DOHH2 (cell line): ENCODE results near the gene TM9SF2.

ENCODE experiments used
- H3F3A ChIP-seq: fragments of 200-600 bp; sonication (generic), shearing (Covaris generic); 2 replicates; pipeline ENCODE4 v1.6.0; 2016; ENCODE audit warnings: antibody characterized with exemption, mild to moderate bottlenecking; ENCODE audit not compliant: control insufficient read depth, insufficient read depth
- H3K27ac ChIP-seq: fragments of 200-600 bp; sonication (generic); 2 replicates; pipeline ENCODE4 v1.5.1; 2014; ENCODE audit warnings: low read depth, mild to moderate bottlenecking, low read length, moderate library complexity
- H3K27me3 ChIP-seq: fragments of 200-600 bp; sonication (generic); 2 replicates; pipeline ENCODE4 v1.6.1; 2014; ENCODE audit warnings: mild to moderate bottlenecking, low read length, mixed read lengths; ENCODE audit not compliant: control insufficient read depth
- H3K36me3 ChIP-seq: fragments of 200-600 bp; sonication (generic); 2 replicates; pipeline ENCODE4 v1.6.1; 2014; ENCODE audit warnings: mild to moderate bottlenecking, low read length, moderate library complexity, mixed read lengths; ENCODE audit not compliant: control insufficient read depth
- H3K4me1 ChIP-seq: fragments of 200-600 bp; sonication (generic); 2 replicates; pipeline ENCODE4 v1.6.1; 2014; ENCODE audit warnings: mild to moderate bottlenecking, low read length, mixed read lengths; ENCODE audit not compliant: control insufficient read depth
- H3K4me2 ChIP-seq: fragments of 200-600 bp; sonication (generic); 2 replicates; pipeline ENCODE4 v1.6.0; 2014; ENCODE audit warnings: mild to moderate bottlenecking, low read length, moderate library complexity
- H3K4me3 ChIP-seq: fragments of 200-600 bp; sonication (generic); 2 replicates; pipeline ENCODE4 v1.5.1; 2014; ENCODE audit warnings: mild to moderate bottlenecking, low read length, mixed read lengths
- H3K79me2 ChIP-seq: fragments of 200-600 bp; sonication (generic); 2 replicates; pipeline ENCODE4 v1.6.1; 2014; ENCODE audit warnings: mild to moderate bottlenecking, low read length, mixed read lengths; ENCODE audit not compliant: control insufficient read depth
- H3K9me2 ChIP-seq: fragments of 200-600 bp; sonication (generic); replicated peaks from 2 replicates; pipeline ENCODE4 v1.6.1; 2014; ENCODE audit warnings: mild to moderate bottlenecking, low read length, mixed read lengths; ENCODE audit not compliant: control insufficient read depth
- H3K9me3 ChIP-seq: fragments of 200-600 bp; sonication (generic); 2 replicates; pipeline ENCODE4 v1.6.1; 2014; ENCODE audit warnings: antibody characterized with exemption, low read length, mixed read lengths; ENCODE audit not compliant: control insufficient read depth, insufficient read depth
- H4K20me1 ChIP-seq: fragments of 200-600 bp; sonication (generic); 2 replicates; pipeline ENCODE4 v1.6.0; 2014; ENCODE audit warnings: low read depth, mild to moderate bottlenecking, antibody characterized with exemption, low read length, moderate library complexity; ENCODE audit not compliant: control insufficient read depth, insufficient read depth
- EZH2phosphoT487 ChIP-seq: fragments of 200-600 bp; sonication (generic); IDR thresholded peaks from 2 replicates; pipeline ENCODE4 v1.6.1; 2017; ENCODE audit warnings: borderline replicate concordance, mild to moderate bottlenecking, antibody characterized with exemption, low read length, moderate library complexity, mixed read lengths
- TF ChIP-seq, protein P1 (sequence below): fragments of 200-600 bp; sonication (generic); IDR thresholded peaks from one replicate; pipeline ENCODE4 v1.5.1; 2014; ENCODE audit warnings: antibody characterized with exemption, mild to moderate bottlenecking, low read depth, low read length; ENCODE audit not compliant: poor library complexity, severe bottlenecking

TM9SF2 gene

GRCh38 chr13:99604636-99605035 is 103.4 kb downstream of the TM9SF2 start:
- no peaks in the 10 kb centered on the region for H4K20me1 ChIP-seq
- no peak overlapping the region for H3K27ac ChIP-seq
- no peak overlapping the region for H3K4me2 ChIP-seq
- H3K9me2 ChIP-seq, result no peaks in the 10 kb centered on the region
- TF ChIP-seq, protein P1, sequence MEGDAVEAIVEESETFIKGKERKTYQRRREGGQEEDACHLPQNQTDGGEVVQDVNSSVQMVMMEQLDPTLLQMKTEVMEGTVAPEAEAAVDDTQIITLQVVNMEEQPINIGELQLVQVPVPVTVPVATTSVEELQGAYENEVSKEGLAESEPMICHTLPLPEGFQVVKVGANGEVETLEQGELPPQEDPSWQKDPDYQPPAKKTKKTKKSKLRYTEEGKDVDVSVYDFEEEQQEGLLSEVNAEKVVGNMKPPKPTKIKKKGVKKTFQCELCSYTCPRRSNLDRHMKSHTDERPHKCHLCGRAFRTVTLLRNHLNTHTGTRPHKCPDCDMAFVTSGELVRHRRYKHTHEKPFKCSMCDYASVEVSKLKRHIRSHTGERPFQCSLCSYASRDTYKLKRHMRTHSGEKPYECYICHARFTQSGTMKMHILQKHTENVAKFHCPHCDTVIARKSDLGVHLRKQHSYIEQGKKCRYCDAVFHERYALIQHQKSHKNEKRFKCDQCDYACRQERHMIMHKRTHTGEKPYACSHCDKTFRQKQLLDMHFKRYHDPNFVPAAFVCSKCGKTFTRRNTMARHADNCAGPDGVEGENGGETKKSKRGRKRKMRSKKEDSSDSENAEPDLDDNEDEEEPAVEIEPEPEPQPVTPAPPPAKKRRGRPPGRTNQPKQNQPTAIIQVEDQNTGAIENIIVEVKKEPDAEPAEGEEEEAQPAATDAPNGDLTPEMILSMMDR, result no peak
- TF ChIP-seq EZH2phosphoT487, result no peak
- H3K4me3 ChIP-seq, result no peak overlapping the region
- H3K9me3 ChIP-seq, result no peaks in the 10 kb centered on the region
- H3K79me2 ChIP-seq, result 0 out of 2 replicates have a peak, but pooled peaks cover 2% of the 10 kb centered on the region
- 0 out of 2 replicates have a peak, but pooled peaks cover 6% of the 10 kb centered on the region for H3K27me3 ChIP-seq
- peaks cover 17% of the 10 kb centered on the region for H3K4me1 ChIP-seq
- no peaks in the 10 kb centered on the region for H3F3A ChIP-seq
- H3K36me3 ChIP-seq, result no peaks in the 10 kb centered on the region

DNA sequence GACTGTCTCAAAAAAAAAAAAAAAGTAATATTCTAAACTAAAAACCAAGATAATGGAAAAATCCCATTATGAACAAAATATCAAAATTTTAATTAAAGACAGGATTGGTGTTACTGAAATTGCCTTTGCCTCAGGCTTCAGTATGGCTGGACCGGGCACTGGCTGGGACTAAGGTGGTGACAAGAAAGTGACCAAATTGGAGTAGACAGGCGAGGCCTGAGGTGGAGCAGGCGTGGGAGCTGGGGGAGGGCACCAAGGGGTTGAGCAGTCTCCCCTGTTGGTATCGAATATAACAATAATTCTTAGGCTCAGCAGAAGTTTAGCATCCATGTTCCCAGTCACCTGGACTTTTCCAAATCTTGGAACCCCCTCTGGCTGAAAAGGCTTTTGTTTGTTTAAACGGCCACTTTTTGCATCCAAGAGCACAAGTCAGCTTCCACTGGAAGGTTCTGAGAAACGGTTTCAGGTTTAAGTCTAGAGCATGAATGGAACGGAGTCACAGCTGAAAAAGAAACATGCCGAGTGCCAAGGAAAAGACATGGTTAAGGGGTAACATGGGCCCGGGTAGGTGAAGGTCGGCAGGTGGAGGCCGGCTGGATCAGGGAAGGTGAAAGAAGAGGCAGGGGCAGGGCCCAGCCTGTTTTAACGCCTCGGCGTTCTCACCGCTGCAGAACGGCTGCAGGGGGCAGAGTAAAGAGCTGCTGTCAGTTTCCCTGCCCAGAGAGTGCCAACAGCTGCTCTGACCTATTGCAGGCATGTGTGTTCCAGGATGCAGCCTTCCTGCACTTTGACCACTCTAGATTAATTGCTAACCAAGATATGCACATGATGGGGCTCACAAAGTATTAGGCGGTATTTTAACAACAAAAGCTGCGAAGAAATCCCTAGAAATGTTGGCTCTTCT is 104.4 kb downstream of the TM9SF2 start:
- H3K4me1 ChIP-seq, result peaks cover 27% of the 10 kb centered on the region
- no peaks in the 10 kb centered on the region for H3K9me3 ChIP-seq
- no peak for TF ChIP-seq EZH2phosphoT487
- TF ChIP-seq, protein P1, result peak; percentile 38
- 0 out of 2 replicates have a peak, but pooled peaks cover 2% of the 10 kb centered on the region for H3K79me2 ChIP-seq
- H3K36me3 ChIP-seq, result no peaks in the 10 kb centered on the region
- peak overlapping the region; percentile 89 for H3K4me3 ChIP-seq
- no peaks in the 10 kb centered on the region for H4K20me1 ChIP-seq
- no peaks in the 10 kb centered on the region for H3K9me2 ChIP-seq
- H3K4me2 ChIP-seq, result peak overlapping the region; percentile 98
- no peaks in the 10 kb centered on the region for H3F3A ChIP-seq
- 0 out of 2 replicates have a peak, but pooled peaks cover 6% of the 10 kb centered on the region for H3K27me3 ChIP-seq
- no peak overlapping the region for H3K27ac ChIP-seq

GRCh38 chr13:99606324-99607066 is 105.2 kb downstream of the TM9SF2 start, which contains the start of gene CLYBL:
Gene CLYBL, plus strand, starts transcription at chr13:99606690.
- Histone ChIP-seq H3K36me3 (no peaks in the 10 kb centered on the region), H3K79me2 (0 out of 2 replicates have a peak, but pooled peaks cover 2% of the 10 kb centered on the region), H3K9me3 (no peaks in the 10 kb centered on the region), H3F3A (no peaks in the 10 kb centered on the region), H3K4me1 (peaks cover 29% of the 10 kb centered on the region), H3K4me3 (peak within 1 kb of the TSS; percentile 89), H3K27ac (peak within 1 kb of the TSS; percentile 60), H3K27me3 (0 out of 2 replicates have a peak, but pooled peaks cover 6% of the 10 kb centered on the region), H4K20me1 (no peaks in the 10 kb centered on the region), H3K9me2 (no peaks in the 10 kb centered on the region), H3K4me2 (peak within 1 kb of the TSS; percentile 98)
- TF ChIP-seq, protein P1, result no peak
- no peak for TF ChIP-seq EZH2phosphoT487
